Ovary (tissue), 3 donors: Measurements from ENCODE around the gene CRACR2B.

Source experiments
- CTCF ChIP-seq, 3 donors: fragments of 450-650 bp in 2 of 3; fragments of 200-600 bp in 1 of 3; IDR thresholded peaks; one replicate each; pipeline versions ENCODE4 v1.5.1 to v1.8.0; 2016 to 2022; ENCODE audit warnings: antibody characterized with exemption in 3 of 3, mild to moderate bottlenecking in 1 of 3
- POLR2A ChIP-seq: fragments of 450-650 bp; IDR thresholded peaks from one replicate; pipeline ENCODE4 v1.6.1; 2017; ENCODE audit warnings: antibody characterized with exemption, mild to moderate bottlenecking, moderate library complexity
- donor health status: DM: no; HTN: no; CAD: no.

- TF ChIP-seq POLR2A = no peak
- no peak for TF ChIP-seq CTCF (IDR thresholded peaks at IDR 0.05)
Measured at GRCh38 chr11:853682-854448, 26.1 kb downstream of the CRACR2B start.
